ENCODE data around the gene ROCK1. TPM values are rescaled to one million over a fixed set of nuclear protein-coding genes. Genes with fewer than 3 reads are reported as not detected.
"Not testable (repeated sequence)": the region's sequence is repeated elsewhere in the genome, so short reads cannot be mapped to it uniquely, and the experiment has no call there.

Gene ROCK1
- total RNA-seq, 4 donors from 2014 or later, result 17.6 to 58.2 (median 24.8) TPM

GRCh38 chr18:21141668-21142422, 30.2 kb upstream of the ROCK1 start:
- H3K36me3 ChIP-seq, result no peaks in the 10 kb centered on the region
- H3K9me3 ChIP-seq, result no peaks in the 10 kb centered on the region
- TF ChIP-seq CTCF (IDR thresholded peaks at IDR 0.05), result no peak
- TF ChIP-seq POLR2A (IDR thresholded peaks at IDR 0.05), result no peak
- WGBS, 2 donors, result 40 to 66% methylated on average over 5 of the region's 5 CpGs
- intact Hi-C loops (cut with DNase I), result no loop called here
- no peaks in the 10 kb centered on the region for H3K4me1 ChIP-seq
- H3K27ac ChIP-seq, result peak overlapping the region in 3 of 4 donors; percentile 52 to 68 (median 56)
- no peak overlapping the region for H3K4me3 ChIP-seq
- no peaks in the 10 kb centered on the region for H3K27me3 ChIP-seq
- no peak for DNase-seq

GRCh38 chr18:21137719-21138488, 26.3 kb upstream of the ROCK1 start:
- intact Hi-C loops (cut with DNase I); H3K4me1 ChIP-seq: not testable (repeated sequence)

GRCh38 chr18:21134895-21135294, 23.3 kb upstream of the ROCK1 start:
- Histone ChIP-seq H3K36me3 (no peaks in the 10 kb centered on the region), H3K4me1 (no peaks in the 10 kb centered on the region), H3K4me3 (no peak overlapping the region), H3K27me3 (no peaks in the 10 kb centered on the region), H3K9me3 (no peaks in the 10 kb centered on the region), H3K27ac (no peak overlapping the region)
- DNase-seq, result no peak
- intact Hi-C loops (cut with DNase I), result no loop called here
- 47 to 48% methylated on average over 3 of the region's 3 CpGs for WGBS, 2 donors
- TF ChIP-seq POLR2A (IDR thresholded peaks at IDR 0.05) (no peak), CTCF (IDR thresholded peaks at IDR 0.05) (peak in 1 of 6 experiments; percentile 10)

More at GRCh38 chr18:21137719-21138488, 26.3 kb upstream of the ROCK1 start:
- not testable (repeated sequence) for H3K9me3 ChIP-seq, H3K36me3 ChIP-seq, H3K4me3 ChIP-seq, H3K27me3 ChIP-seq, DNase-seq, H3K27ac ChIP-seq
- WGBS, 2 donors, result 98% methylated on average over 7 of the region's 41 CpGs; no CpG with 5 or more reads in 1 of the 2 donors

GRCh38 chr18:21132398-21132918, 20.8 kb upstream of the ROCK1 start:
- no peaks in the 10 kb centered on the region for H3K27me3 ChIP-seq
- DNase-seq, result no peak
- no CpG with 5 or more reads among the region's 27 CpGs for WGBS, 2 donors
- H3K4me1 ChIP-seq, result no peaks in the 10 kb centered on the region
- no peaks in the 10 kb centered on the region for H3K36me3 ChIP-seq
- no peak overlapping the region for H3K4me3 ChIP-seq
- TF ChIP-seq POLR2A (IDR thresholded peaks at IDR 0.05) (no peak), CTCF (IDR thresholded peaks at IDR 0.05) (no peak)
- H3K9me3 ChIP-seq, result no peaks in the 10 kb centered on the region
- intact Hi-C loops (cut with DNase I), result no loop called here
- H3K27ac ChIP-seq, result no peak overlapping the region

- Histone ChIP-seq H3K4me1 (no peaks in the 10 kb centered on the region), H3K36me3 (no peaks in the 10 kb centered on the region), H3K27ac (no peak overlapping the region), H3K4me3 (no peak overlapping the region), H3K9me3 (no peaks in the 10 kb centered on the region), H3K27me3 (no peaks in the 10 kb centered on the region)
- TF ChIP-seq POLR2A (IDR thresholded peaks at IDR 0.05), result no peak
- TF ChIP-seq CTCF (IDR thresholded peaks at IDR 0.05), result no peak
- intact Hi-C loops (cut with DNase I), result no loop called here
- DNase-seq, result no peak
- WGBS, 2 donors, result 72 to 90% methylated on average over 2 to 9 of the region's 10 CpGs
These were observed 20.1 kb upstream of the ROCK1 start for GRCh38 chr18:21131698-21132227.
